CD4-positive, alpha-beta T cell treated with Interleukin-12 subunit alpha and Interleukin-12 subunit beta, for 1 hour (primary cell): ENCODE measurements around the gene SBK3.
A peak's percentile ranks its signal among the peaks of the same experiment; 100 is the strongest.
"Not testable (repeated sequence)": the region's sequence is repeated elsewhere in the genome, so short reads cannot be mapped to it uniquely, and the experiment has no call there.

ENCODE experiments used
- DNase-seq: peaks from one replicate; pipeline ENCODE4 v3.0.0-alpha.2; 2020

SBK3 gene

DNA sequence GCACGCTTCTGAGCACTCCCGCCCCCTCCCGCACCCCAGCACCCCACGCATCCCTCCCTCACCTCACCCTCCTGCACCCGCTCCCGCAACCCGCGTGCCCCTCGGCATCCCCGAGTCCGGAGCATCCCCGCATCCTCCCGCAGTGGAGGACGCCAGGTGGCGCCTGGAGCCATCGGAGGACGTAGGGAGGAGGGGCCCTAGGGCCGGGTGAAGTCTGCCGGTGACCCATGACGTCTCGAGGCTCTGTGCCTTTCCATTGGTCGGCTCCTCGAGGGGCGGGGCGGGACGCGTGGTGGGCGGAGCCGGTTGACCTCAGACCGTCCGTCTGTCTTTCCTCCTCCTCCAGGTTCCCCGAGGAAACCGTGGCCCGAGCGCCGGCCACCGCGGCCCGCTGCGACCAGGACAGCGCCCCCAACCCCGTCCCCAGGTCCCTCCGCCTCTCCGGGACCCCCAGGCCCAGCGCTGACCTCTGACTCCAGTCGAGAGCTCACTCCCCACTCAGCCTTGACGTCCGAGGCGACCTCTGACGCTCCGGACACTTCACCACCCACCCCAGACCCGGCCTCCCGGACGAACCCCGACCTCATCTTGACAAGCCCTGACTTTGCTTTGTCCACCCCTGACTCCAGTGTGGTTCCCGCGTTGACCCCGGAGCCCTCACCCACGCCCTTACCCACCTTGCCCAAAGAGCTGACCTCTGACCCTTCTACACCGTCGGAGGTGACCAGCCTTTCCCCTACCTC lies 28.3 kb downstream of the SBK3 start:
- peak; percentile 94 for DNase-seq

GRCh38 chr19:55508120-55508519 lies 37.2 kb downstream of the SBK3 start:
- no peak for DNase-seq

DNA sequence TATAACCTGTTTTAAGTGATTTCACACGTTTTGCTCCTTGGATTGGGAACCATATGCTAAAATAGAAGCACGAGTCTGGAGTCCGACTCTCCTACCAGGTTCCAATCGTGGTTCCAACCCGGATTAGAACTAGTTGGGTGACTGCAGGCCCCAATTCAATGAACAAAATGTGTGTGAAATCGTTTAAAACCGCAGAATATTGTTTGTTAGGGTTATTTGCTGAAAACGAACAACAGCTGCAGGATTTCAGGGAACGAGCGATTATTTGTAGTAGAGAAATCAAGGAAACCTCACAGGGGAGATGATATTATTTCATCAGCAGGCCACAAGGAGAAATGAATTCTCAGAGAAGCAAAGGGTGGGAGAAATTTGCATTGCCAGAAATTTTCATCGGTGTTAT lies 40.4 kb downstream of the SBK3 start:
- DNase-seq = no peak

DNA sequence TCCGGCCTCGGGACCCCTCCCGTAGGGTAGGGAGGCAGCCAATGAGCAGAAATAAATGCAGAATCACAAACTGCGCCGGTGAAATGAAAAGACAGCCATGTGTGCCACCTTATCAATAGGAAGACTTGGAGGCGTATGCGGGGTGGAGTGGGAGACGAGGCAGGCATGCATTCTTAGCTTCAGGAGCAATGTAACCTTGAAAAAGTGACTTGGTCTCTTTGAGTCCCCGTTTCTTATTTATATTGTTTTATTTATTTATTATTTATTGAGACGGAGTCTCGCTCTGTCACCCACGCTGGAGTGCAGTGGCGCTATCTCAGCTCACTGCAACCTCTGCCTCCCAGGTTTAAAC lies 41.1 kb downstream of the SBK3 start:
- no peak for DNase-seq

DNA sequence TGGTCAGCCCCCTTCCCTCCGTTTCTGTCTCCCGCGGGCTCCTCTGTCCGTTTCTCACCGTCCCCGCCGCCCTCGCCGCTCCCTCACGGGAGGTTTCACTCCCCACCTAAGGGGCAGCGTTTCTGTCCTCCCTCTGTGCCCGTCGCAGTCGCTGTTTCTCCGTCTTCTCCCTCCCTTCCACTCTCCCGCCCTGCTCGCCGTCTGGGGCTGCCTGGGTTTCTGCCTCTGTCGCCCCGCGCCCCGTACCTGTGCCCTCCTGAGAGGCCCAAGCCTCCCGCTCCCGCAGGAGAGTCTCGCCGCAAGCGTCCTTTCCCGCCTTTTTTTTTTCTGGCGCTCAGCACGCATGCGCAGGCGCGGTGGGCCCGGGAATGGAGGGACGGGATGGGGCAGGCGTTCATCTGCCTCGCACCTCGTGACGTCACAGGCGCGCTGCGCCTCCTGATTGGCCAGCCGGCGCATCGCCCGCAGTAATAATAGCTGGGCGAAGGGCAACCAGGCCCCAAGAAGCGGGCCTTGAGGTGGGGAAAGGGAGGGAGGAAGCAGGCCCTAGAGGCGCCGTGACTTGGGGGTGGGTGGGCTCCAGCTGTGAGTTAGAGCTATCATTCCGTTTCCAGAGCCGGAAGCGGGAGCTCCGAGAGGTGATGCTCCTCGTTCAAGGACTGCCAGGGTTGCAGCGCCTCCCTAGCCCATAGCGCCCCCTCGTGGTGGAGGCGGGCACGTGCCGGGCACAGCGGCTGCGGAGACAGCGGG lies 41.7 kb downstream of the SBK3 start:
- DNase-seq = peak; percentile 93

GRCh38 chr19:55503157-55503501 lies 42.2 kb downstream of the SBK3 start:
- no peak for DNase-seq

- DNase-seq = no peak
These were observed 43.0 kb downstream of the SBK3 start for GRCh38 chr19:55502197-55502952.

DNA sequence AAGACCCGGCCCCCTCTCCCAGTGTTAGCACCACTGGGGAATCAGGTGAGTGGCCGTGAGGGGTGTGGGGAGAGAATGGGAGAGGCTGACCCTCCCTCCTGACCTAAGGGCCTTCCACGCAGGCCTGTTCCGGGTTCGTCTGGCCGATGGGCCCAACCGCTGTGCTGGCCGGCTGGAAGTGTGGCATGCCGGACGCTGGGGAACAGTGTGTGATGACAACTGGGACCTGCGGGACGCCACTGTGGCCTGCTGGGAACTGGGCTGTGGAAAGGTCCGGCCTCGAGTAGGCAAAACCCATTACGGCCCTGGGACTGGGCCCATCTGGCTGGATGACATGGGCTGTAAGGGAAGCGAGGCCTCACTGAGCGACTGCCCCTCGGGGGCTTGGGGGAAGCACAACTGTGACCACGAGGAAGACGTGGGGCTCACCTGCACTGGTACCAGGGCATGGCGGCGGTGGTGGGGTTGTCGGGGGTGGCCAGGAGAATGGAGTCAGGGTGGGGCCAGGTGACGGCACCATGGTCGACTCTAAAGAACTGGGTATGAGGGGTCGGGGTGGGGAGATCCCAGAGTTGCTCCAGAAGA lies 44.9 kb downstream of the SBK3 start:
- no peak for DNase-seq

GRCh38 chr19:55498246-55498840 lies 47.0 kb downstream of the SBK3 start:
- DNase-seq = no peak

- DNase-seq = no peak
These were observed 47.6 kb downstream of the SBK3 start for GRCh38 chr19:55497763-55498162.

- DNase-seq = not testable (repeated sequence)
These were observed 48.5 kb downstream of the SBK3 start for GRCh38 chr19:55496820-55497219.

DNA sequence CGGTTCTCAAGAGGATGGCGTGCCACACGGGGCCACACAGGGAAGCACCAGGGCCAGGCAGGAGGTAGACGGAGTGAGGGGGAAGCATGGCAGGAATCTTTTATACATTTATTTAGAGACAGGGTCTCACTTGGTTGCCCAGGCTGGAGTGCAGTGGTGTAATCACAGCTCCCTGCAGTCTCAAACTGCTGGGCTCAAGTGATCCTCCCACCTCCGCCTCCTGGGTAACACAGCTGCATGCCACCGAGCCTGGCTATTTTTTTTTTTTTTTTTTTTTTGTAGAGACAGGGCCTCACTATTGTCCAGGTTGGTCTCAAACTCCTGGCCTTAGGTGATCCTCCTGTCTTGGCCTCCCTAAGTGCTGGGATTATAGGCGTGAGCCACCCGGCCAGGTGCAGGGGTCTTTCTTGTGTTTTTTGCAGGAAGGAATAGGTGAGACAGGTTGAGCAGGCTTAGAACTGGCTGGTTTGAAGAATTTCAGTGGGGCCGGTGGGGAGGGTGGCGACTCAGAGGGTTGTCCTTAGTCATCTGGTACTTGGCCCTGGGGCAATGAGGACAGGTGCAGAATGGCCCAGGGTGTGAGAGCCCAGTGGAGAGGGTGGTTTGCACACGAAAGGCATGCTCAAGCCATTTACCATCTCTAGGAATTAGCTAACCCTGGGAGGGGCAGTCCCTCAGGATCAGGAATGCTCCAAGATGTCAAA lies 49.5 kb downstream of the SBK3 start:
- DNase-seq = no peak

- no peak for DNase-seq
These were observed 51.1 kb downstream of the SBK3 start for GRCh38 chr19:55494172-55494761.

DNA sequence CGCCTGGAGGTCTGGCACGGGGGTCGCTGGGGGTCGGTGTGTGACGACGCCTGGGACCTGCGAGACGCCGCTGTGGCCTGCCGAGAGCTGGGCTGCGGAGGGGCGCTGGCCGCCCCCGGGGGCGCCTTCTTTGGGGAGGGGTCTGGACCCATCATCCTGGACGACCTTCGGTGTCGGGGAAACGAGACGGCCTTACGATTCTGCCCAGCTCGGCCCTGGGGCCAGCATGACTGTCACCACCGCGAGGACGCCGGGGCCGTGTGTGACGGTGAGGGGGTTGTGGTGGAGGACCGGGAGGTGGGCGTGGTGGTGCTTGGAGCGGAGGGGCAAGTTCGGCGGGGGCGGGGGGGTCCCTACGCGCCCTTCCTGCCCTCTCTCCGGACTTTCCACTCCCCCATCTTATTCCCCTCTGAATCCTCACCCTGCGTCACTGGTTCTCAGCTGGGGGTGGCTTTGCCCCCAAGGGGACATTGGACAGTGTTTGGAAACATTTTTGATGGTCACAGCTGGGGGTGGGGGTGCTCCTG lies 51.6 kb downstream of the SBK3 start:
- no peak for DNase-seq

GRCh38 chr19:55493052-55493644 lies 52.2 kb downstream of the SBK3 start:
- DNase-seq = no peak

GRCh38 chr19:55492362-55492944 lies 52.9 kb downstream of the SBK3 start:
- DNase-seq = no peak

- DNase-seq = no peak
These were observed 53.6 kb downstream of the SBK3 start for GRCh38 chr19:55491546-55492360.
